Skeletal muscle tissue (tissue), 4 donors: Measurements from ENCODE around the gene EVC. TPM values are rescaled to one million over a fixed set of nuclear protein-coding genes. Genes with fewer than 3 reads are reported as not detected.

Experiments
- H3K27ac ChIP-seq: one replicate; pipeline ENCODE4 v1.7.0; 2013; ENCODE audit warnings: mild to moderate bottlenecking, low read depth, low read length, inconsistent platforms
- H3K27me3 ChIP-seq, 3 donors: one replicate each; pipeline ENCODE4 v1.7.0; 2013; ENCODE audit warnings: low read length in 3 of 3; ENCODE audit not compliant: control insufficient read depth in 3 of 3, insufficient read depth in 3 of 3
- H3K36me3 ChIP-seq, 3 donors: one replicate each; pipeline ENCODE4 v1.7.0; 2013; ENCODE audit warnings: low read length in 3 of 3; ENCODE audit not compliant: control insufficient read depth in 3 of 3, insufficient read depth in 3 of 3
- H3K4me1 ChIP-seq, 3 donors: one replicate each; pipeline ENCODE4 v1.7.0; 2013; ENCODE audit warnings: low read length in 3 of 3, mild to moderate bottlenecking in 3 of 3; ENCODE audit not compliant: control insufficient read depth in 3 of 3, insufficient read depth in 3 of 3
- H3K4me3 ChIP-seq, 3 donors: one replicate each; pipeline ENCODE4 v1.7.0; 2013; ENCODE audit warnings: low read length in 3 of 3
- H3K9ac ChIP-seq, 3 donors: one replicate each; pipeline ENCODE4 v1.7.0; 2013; ENCODE audit warnings: low read length in 3 of 3, mild to moderate bottlenecking in 3 of 3, moderate library complexity in 2 of 3, low read depth in 1 of 3
- H3K9me3 ChIP-seq, 3 donors: one replicate each; pipeline ENCODE4 v1.7.0; 2013; ENCODE audit warnings: low read length in 3 of 3; ENCODE audit not compliant: control insufficient read depth in 3 of 3
- total RNA-seq: library from RNA; depleted of rRNA; stranded (reverse); fragments of >200 nt; gene quantifications from one replicate; pipeline ENCODE4 v1.2.3, GENCODE V29; 2014
- donor health status: Osteomylitis.

The EVC gene
- total RNA-seq, 1 donor from 2014 or later = 19.8 TPM

- Histone ChIP-seq H3K4me1 (no peaks in the 10 kb centered on the region), H3K36me3 (peaks cover 0 to 30% (median 10%) of the 10 kb centered on the region in 3 donors), H3K27ac (no peak overlapping the region), H3K9ac (no peak overlapping the region), H3K27me3 (no peaks in the 10 kb centered on the region), H3K9me3 (peaks cover 0 to 2% (median 0%) of the 10 kb centered on the region in 3 donors), H3K4me3 (no peak overlapping the region)
Measured at GRCh38 chr4:5689065-5689464, 21.9 kb upstream of the EVC start.

GRCh38 chr4:5691491-5692132 lies 19.4 kb upstream of the EVC start:
- H3K27ac ChIP-seq = no peak overlapping the region
- no peaks in the 10 kb centered on the region for H3K27me3 ChIP-seq
- peaks cover 0 to 2% (median 0%) of the 10 kb centered on the region in 3 donors for H3K9me3 ChIP-seq
- H3K4me3 ChIP-seq = no peak overlapping the region
- H3K9ac ChIP-seq = no peak overlapping the region
- H3K4me1 ChIP-seq = no peaks in the 10 kb centered on the region
- H3K36me3 ChIP-seq = peaks cover 0 to 24% (median 7%) of the 10 kb centered on the region in 3 donors

- H3K4me3 ChIP-seq = no peak overlapping the region
- H3K27ac ChIP-seq = no peak overlapping the region
Measured at GRCh38 chr4:5693871-5694270, 17.1 kb upstream of the EVC start.

GRCh38 chr4:5696341-5696740 lies 14.7 kb upstream of the EVC start:
- no peak overlapping the region for H3K4me3 ChIP-seq
- H3K4me1 ChIP-seq = no peaks in the 10 kb centered on the region
- H3K9ac ChIP-seq = no peak overlapping the region
- no peaks in the 10 kb centered on the region for H3K9me3 ChIP-seq
- H3K36me3 ChIP-seq = peaks cover 0 to 5% (median 2%) of the 10 kb centered on the region in 3 donors
- no peaks in the 10 kb centered on the region for H3K27me3 ChIP-seq
- no peak overlapping the region for H3K27ac ChIP-seq

More at GRCh38 chr4:5693871-5694270, 17.1 kb upstream of the EVC start:
- Histone ChIP-seq H3K36me3 (peaks cover 0 to 15% (median 5%) of the 10 kb centered on the region in 3 donors), H3K9ac (no peak overlapping the region), H3K4me1 (no peaks in the 10 kb centered on the region), H3K27me3 (no peaks in the 10 kb centered on the region), H3K9me3 (no peaks in the 10 kb centered on the region)

- H3K36me3 ChIP-seq = no peaks in the 10 kb centered on the region
- H3K27me3 ChIP-seq = no peaks in the 10 kb centered on the region
- no peaks in the 10 kb centered on the region for H3K9me3 ChIP-seq
- no peak overlapping the region for H3K4me3 ChIP-seq
- H3K27ac ChIP-seq = no peak overlapping the region
- no peaks in the 10 kb centered on the region for H3K4me1 ChIP-seq
- H3K9ac ChIP-seq = no peak overlapping the region
Measured at GRCh38 chr4:5700459-5700858, 10.5 kb upstream of the EVC start.

- no peak overlapping the region for H3K9ac ChIP-seq
- no peaks in the 10 kb centered on the region for H3K36me3 ChIP-seq
- peaks cover 3 to 6% (median 4%) of the 10 kb centered on the region in 3 donors for H3K27me3 ChIP-seq
- H3K4me3 ChIP-seq = no peak overlapping the region
- no peak overlapping the region for H3K27ac ChIP-seq
- no peaks in the 10 kb centered on the region for H3K9me3 ChIP-seq
- H3K4me1 ChIP-seq = peaks cover 3 to 4% (median 3%) of the 10 kb centered on the region in 3 donors
Measured at GRCh38 chr4:5701971-5702370, 9.0 kb upstream of the EVC start.

- Histone ChIP-seq H3K36me3 (no peaks in the 10 kb centered on the region), H3K9me3 (no peaks in the 10 kb centered on the region), H3K9ac (no peak overlapping the region), H3K27me3 (peaks cover 14 to 20% (median 14%) of the 10 kb centered on the region in 3 donors), H3K27ac (no peak overlapping the region), H3K4me1 (peaks cover 9 to 12% (median 12%) of the 10 kb centered on the region in 3 donors), H3K4me3 (no peak overlapping the region)
Measured at GRCh38 chr4:5703831-5704230, 7.2 kb upstream of the EVC start.

GRCh38 chr4:5704276-5704675 lies 6.7 kb upstream of the EVC start:
- H3K4me3 ChIP-seq = no peak overlapping the region
- no peak overlapping the region for H3K27ac ChIP-seq
- H3K36me3 ChIP-seq = no peaks in the 10 kb centered on the region
- no peaks in the 10 kb centered on the region for H3K9me3 ChIP-seq
- peaks cover 18 to 24% (median 18%) of the 10 kb centered on the region in 3 donors for H3K27me3 ChIP-seq
- H3K4me1 ChIP-seq = peaks cover 9 to 14% (median 12%) of the 10 kb centered on the region in 3 donors
- H3K9ac ChIP-seq = no peak overlapping the region

- H3K4me1 ChIP-seq = peaks cover 15 to 18% (median 16%) of the 10 kb centered on the region in 3 donors
- H3K9me3 ChIP-seq = no peaks in the 10 kb centered on the region
- H3K4me3 ChIP-seq = no peak overlapping the region
- H3K9ac ChIP-seq = no peak overlapping the region
- no peaks in the 10 kb centered on the region for H3K36me3 ChIP-seq
- H3K27me3 ChIP-seq = peaks cover 18 to 30% (median 26%) of the 10 kb centered on the region in 3 donors
- no peak overlapping the region for H3K27ac ChIP-seq
Measured at GRCh38 chr4:5705647-5706320, 5.2 kb upstream of the EVC start.
